IPS-11a (cell line): ENCODE measurements around the gene RAD54L.
A peak's percentile ranks its signal among the peaks of the same experiment; 100 is the strongest.
"Not testable (repeated sequence)": the region's sequence is repeated elsewhere in the genome, so short reads cannot be mapped to it uniquely, and the experiment has no call there.

Source experiments
- H3K4me3 ChIP-seq: one replicate; pipeline ENCODE4 v1.5.1; 2013; ENCODE audit warnings: low read depth, low read length, control low read depth

Gene RAD54L

DNA sequence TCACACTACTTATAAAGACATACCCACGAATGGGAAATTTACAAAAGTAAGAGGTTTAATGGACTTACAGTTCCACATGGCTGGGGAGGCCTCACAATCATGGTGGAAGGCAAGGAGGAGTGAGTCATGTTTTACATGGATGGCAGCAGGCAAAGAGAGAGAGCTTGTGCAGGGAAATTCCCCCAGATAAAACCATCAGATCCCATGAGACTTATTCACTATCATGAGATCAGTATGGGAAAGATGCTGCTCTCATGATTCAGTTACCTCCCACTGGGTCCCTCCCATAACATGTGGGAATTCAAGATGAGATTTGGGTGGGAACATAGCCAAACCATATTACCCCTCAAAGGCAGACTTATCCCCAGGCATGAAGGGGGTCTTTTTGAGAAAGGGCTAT lies 8.7 kb upstream of the RAD54L start:
- not testable (repeated sequence) for H3K4me3 ChIP-seq

DNA sequence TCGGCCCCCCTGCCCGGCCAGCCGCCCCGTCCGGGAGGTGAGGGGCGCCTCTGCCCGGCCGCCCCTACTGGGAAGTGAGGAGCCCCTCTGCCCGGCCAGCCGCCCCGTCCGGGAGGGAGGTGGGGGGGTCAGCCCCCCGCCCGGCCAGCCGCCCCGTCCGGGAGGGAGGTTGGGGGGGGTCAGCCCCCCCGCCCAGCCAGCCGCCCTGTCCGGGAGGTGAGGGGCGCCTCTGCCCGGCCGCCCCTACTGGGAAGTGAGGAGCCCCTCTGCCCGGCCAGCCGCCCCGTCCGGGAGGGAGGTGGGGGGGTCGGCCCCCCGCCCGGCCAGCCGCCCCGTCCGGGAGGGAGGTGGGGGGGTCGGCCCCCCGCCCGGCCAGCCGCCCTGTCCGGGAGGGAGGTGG lies 5.8 kb upstream of the RAD54L start:
- not testable (repeated sequence) for H3K4me3 ChIP-seq

DNA sequence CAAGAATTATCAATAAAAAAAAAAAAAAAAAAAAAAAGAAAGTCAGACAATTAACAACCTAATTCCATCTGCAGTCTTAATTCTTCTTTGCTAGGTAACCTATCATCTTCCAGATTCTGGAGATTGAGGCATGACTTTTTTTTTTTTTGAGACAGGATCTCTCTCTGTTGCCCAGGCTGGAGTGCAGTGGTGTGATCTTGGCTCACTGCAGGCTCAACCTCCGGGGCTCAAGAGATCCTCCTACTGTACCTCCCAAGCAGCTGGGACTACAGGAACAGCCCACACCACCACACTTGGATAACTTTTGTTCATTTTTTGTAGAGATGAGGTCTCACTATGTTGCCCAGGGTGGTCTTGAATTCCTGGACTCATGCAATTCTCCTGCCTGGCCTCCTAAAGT lies 4.6 kb upstream of the RAD54L start:
- H3K4me3 ChIP-seq: no peak overlapping the region

DNA sequence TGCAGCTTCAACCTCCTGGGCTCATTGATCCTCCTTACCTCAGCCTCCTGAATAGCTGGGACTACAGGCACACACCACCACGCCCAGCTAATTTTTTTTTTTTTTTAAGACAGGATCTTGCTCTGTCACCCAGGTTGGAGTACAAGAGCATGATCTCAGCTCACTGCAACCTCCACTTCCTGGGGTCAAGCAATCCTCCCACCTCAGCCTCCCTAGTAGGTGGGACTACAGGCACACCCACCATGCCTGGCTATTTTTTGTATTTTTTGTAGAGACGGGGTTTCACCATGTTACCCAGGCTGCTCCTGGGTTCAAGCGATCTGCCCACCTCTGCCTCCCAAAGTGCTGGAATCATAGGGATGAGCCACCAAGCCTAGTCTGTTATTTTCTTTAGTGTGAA lies 3.7 kb upstream of the RAD54L start:
- H3K4me3 ChIP-seq: not testable (repeated sequence)

DNA sequence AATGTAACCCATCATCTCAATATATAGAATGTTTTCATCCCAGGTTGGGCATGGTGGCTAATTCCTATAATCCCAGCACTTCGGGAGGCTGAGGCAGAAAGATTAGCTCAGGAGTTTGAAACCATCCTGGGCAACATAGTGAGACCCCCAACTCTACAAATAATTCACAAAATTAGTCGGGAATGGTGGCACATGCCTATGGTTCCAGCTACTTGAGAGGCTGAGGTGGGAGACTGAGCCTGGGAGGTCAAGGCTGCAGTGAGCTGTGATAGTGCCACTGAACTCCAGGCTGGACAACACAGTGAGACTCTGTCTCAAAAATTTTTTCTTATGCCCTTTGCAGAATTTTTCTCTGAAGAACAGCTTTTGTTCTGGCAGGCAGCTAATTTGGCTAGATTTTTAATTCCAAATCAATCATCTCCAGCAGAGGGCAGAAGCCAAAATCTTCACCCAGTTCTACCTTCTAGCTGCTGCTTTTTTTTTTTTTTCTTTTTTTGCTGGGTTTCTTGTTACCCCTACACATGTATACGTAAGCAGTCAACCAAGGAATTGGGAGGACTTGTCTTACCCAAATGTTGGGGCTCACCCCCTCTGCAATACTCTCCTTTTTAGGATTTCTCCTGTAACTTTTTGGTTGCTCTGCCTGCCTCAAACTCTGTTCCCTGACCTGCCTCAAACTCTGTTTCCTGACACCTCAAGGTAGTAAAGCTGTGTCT lies 2.7 kb upstream of the RAD54L start:
- no peak overlapping the region for H3K4me3 ChIP-seq

DNA sequence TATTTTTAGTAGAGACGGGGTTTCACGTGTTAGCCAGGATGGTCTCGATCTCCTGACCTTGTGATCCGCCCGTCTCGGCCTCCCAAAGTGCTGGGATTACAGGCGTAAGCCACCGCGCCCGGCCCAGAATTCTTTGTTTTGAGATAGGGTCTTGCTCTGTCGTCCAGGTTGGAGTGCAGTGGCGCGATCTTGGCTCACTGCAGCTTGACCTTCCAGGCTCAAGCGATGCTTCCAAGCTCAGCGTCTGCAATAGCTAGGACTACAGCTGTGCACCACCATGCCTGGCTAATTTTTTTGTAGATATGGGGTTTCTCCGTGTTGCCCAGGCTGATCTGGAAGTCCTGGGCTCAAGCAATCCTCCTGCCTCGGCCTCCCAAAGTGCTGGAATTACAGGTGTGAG lies 1.4 kb upstream of the RAD54L start:
- not testable (repeated sequence) for H3K4me3 ChIP-seq

DNA sequence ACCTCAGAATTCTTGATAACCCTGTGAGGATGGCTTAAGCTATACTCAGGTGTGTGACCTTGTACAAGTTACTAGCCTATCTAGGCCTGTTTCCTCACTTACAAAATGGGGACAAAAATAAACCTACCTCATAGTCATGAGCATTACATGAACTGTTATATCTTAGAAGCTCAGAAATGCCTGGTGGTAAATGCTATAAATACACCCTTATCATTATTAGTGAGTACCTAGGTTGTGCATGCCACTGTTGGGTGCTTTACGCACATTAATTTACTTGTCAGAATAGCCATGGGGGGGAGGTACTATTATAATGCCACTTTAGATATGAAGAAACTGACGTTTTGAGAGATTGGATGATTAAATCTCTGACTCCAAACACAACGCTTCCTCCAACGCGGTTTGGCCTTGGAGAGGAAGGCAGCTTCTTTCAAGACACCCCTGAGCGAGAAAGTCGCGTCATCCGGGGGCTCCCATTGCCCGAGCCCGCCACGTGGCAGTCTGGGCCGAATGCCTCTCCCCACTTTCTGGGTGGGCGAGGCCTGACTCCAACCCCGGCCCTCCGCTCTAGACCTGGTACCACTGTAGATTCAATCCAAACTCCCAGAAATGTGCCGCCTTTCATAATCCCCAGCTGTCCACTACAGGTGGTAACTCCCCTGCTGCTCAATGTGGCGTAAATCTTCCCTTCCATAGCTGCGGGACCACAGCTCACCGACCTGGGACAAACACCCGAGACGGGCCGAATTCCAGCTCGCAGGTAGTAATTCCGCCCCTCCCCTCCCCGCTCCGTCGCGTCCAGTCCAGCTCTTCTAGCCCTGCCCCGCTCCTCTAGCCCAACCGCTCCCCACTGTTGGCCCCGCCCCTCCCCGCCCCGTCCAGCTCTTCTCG lies 771 bp upstream of the RAD54L start:
- H3K4me3 ChIP-seq: peak overlapping the region; percentile 69

DNA sequence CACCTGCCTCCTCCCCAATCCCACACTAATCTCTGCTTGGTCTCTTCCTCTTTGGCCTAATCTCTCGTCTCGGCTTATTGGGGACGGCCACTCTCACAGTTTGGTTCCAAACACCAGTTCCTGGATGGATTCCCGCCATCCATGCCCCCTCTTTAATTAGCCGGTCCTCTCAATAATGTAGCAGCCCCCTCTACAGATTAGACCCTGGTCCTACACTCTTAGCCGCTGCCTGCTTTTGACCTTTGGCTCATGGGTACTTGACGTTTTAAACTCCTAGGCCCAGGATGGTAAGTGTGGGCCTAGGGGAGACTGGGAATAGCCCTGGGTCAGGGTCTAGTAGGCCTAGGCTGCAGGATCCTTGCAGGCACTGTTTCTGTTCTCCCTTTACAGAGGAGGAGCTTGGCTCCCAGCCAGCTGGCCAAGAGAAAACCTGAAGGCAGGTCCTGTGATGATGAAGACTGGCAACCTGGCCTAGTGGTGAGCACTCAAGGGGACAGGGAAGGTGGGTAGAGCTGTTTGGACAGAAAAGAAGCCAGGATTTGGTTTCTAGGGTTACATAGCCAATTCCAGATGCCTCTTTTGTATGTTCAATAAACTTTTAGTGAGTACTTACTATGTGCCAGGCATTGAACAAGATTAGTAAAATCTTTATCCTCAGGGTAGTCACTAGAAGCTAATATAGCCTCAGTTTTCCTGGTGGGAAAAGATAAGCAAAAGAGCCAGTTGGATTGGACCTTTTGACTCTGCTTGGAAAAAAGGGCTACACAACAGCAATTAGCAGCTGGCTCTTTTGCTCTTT lies 758 bp downstream of the RAD54L start:
- peak overlapping the region; percentile 91 for H3K4me3 ChIP-seq

DNA sequence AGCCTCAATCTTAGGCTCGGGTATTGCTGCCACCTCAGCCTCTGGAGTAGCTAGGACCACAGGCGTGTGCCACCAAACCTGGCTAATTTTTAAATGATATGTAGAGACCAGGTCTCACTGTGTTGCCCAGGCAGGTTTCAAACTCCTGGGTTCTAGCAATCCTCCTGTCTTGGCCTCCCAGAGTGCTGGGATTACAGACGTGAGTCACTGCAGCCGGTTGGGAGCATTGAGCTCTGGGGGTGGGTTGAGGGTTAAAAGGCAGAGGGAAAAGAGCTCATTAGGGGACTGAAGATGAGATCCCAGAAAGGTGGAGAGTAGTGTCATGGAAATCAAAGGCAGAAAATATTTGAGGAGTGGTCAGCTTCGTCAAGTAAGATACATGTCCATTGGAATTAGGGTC lies 7.1 kb downstream of the RAD54L start:
- no peak overlapping the region for H3K4me3 ChIP-seq

DNA sequence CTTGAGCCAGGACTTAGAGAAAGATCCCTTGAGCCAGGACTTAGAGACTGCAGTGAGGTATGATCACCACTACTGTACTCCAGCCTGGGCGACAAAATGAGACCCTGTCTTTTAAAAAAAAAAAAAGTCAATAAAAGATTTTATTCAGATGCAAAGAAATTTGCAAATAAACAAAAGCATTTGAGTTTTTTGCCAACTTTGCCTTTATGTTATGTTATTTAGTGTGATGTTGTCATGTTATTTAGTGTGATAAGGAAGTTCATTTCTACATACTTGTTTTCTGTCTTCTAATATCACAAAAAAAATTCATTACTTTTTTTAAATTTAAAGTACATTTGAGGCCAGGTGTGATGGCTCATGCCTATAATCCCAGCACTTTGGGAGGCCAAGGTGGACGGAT lies 9.0 kb downstream of the RAD54L start:
- no peak overlapping the region for H3K4me3 ChIP-seq

DNA sequence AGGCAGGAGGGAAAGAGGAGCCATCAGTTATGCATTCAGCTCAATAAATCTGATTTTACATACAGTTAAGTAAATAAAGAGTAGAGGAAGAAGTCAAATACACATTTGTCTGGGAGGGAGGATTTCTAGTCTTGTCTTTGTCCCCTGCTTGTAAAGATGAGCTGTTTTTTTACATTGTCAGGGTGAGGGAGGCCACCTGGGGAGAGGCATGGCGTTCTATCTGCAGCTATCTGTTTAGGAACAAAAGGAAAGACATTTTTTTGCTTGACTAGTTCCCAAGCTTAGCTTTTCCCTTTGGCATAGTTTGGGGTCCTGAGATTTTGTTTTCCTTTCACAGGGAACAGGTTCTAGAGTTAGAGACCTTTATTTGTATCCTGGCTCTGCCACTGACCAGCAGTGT lies 14.9 kb downstream of the RAD54L start:
- no peak overlapping the region for H3K4me3 ChIP-seq

DNA sequence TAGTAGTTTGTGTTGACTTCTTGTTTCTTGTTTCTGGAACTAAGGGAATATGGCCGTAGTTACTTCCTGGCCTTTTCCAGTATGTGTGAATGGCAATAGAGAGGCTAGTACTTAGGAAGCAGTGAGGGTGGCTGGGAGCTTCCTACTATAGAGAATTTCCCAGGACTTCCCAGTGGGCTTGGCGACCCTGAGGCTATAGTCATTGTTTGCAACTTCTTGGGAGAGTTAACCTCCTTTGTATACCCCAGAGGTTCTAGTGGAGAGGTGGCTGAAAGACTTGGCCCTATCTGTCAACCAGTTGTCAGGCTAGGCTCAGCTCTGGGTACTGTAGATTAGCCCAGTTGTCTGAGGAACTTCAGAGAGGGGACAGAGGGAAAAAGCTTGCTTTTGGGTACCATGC lies 15.6 kb downstream of the RAD54L start:
- no peak overlapping the region for H3K4me3 ChIP-seq

DNA sequence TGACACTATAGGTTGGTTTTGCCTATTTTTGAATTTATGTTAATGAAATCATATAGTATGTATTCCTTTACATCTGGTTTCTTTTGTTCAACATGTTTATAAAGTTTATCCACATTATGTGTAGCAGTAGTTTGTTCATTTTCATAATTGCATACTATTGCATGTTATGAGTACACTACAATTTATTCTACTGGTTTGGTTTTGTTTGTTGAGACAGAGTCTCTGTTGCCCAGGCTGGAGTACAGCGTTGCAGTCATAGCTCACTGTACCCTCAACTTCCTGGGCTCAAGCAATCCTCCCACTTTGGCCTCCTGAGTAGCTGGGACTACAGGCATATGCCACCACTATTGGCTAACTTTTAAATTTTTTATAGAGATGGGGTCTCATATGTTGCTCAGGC lies 21.0 kb downstream of the RAD54L start:
- H3K4me3 ChIP-seq: no peak overlapping the region

DNA sequence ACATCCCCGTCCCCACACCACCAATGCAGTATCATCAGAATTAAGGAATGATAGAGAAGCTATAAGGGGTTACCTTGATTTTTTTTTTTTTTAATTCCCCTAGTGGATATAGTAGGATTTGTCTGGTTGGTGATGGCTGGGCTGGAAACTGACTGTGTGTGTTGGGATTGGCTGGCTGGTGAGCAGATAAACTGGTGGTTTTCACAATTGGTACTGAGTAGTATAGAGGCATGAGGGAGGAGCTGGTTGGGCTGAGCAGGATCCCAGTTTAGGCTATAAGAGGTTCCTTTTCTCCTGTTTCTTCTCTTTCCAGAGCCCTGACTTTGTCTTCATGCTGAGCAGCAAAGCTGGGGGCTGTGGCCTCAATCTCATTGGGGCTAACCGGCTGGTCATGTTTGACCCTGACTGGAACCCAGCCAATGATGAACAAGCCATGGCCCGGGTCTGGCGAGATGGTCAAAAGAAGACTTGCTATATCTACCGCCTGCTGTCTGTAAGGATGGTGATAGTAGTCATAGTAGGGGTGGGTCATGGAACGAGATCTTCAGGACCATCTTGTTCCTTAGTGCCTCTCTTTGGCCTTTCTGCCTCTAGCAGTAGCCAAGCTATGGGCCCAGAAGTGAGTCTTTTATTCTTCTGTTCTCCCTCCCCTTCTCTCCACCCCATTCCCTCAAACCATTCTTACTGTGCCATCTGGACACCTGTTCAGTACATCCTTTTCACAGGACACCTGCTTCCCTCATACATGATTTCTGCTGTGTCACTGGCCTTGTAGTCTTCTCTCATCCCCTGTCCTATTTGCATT lies 26.9 kb downstream of the RAD54L start:
- H3K4me3 ChIP-seq: no peak overlapping the region

DNA sequence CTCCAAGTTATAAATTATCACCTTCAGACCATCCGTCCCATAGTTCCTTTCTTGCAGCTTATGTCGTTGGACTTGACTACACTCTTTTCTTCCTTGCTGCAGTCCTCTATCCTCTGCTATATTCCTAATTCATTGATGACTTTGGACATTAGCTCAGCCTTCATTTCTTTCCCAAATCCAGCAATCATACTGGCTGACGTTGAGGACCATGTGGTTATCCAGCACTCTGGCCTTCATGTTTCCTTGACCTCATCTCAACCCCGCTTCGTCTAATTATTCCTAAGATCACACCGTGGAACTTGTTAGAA lies 27.4 kb downstream of the RAD54L start:
- no peak overlapping the region for H3K4me3 ChIP-seq

DNA sequence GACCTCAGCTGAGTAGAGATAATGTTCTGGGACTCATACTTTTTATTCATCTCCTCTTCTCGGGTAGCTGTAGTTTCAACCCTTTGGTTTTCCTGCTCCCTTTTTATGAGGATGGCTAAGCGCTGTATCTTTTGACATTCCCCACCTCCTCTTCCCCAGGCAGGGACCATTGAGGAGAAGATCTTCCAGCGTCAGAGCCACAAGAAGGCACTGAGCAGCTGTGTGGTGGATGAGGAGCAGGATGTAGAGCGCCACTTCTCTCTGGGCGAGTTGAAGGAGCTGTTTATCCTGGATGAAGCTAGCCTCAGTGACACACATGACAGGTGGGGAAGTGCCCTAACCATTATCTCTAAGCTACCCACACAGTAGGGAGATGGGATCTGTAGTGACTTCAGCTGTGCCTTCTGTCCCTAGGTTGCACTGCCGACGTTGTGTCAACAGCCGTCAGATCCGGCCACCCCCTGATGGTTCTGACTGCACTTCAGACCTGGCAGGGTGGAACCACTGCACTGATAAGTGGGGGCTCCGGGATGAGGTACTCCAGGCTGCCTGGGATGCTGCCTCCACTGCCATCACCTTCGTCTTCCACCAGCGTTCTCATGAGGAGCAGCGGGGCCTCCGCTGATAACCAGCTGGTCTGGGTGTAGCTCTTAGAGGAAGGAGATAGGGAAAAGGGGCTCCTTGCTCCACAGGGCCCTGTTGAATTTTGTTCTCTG lies 30.3 kb downstream of the RAD54L start:
- no peak overlapping the region for H3K4me3 ChIP-seq

DNA sequence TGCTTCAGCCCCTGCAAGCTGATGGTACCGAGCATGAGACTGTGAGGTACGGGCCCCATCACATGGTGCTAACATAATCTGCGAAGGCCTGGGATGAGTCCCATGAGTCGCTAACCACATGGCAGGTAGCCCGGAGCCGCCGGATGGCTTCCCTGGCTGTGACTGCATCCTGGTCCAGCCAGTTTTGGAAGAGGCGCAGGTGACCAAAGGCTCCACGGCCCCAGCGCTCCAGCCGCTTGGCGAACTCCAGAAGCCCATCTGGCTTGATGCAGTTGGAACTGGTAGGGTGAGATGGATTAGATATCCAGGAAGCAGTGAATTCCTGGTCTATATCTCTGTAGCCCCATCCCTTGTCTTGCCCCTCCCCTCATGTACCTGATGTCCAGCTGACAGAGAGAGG lies 31.2 kb downstream of the RAD54L start:
- H3K4me3 ChIP-seq: no peak overlapping the region

DNA sequence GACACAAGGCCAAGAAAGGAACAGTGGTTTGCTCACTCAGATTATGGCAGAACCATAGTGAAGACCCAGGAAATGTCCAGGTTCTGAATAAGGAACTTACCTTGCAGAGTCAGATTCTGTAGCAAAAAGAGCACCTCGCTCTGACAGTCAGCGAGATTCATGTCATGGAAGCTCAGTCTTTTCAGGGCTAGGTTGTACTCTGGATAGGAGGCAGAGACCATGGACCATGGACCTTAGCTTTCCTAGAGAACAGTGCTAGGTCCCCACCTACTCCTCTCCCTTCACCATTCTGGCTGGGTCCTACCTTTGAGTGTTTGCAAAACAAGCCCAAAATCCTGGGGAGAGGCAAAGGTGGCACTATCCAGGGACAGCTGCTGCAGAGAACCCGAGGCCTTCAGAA lies 32.5 kb downstream of the RAD54L start:
- H3K4me3 ChIP-seq: no peak overlapping the region

DNA sequence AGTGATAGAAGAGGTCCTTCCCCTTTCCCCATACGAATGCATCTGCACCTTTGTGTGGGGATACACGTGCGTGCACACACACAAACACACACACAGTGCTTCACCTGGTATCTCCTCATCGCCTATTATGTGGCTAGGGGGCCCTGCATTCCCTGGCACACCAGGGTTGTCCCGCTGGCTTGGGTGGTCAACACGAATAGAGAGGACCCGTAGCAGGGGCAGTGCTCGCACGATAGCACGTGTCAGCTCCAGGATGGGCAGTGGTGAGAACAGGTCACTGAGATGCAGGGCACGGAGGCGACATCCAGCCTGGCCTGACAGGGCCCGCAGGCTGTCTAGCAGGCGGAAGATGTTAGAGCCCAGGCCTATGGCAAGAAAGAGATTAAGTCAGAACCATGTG lies 33.5 kb downstream of the RAD54L start:
- H3K4me3 ChIP-seq: no peak overlapping the region

DNA sequence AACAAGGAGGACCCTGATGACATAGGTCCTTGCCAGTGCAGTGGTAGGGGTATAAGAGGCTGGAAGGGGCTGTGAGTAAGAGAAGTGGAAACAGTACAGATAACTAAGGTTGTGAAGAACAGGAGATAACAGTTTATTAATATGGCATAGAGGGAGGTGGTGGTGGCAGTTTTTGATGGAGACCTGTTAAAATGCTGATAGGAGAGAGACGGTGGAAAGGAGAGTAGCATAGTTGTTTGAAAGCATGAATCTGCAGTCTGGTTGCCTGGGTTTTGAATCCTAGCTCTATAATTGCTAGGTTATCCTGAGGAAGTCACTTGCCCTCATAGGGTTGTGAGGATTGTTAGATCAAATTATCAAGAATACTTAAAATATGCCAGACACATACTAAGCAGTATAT lies 36.5 kb downstream of the RAD54L start:
- no peak overlapping the region for H3K4me3 ChIP-seq
